ENCODE results near the gene GPR183.

The GPR183 gene

GRCh38 chr13:99307247-99307646, at the start of gene GPR183:
Gene GPR183 (minus strand): TSS chr13:99307399. CDS start chr13:99296145, 11,254 bp downstream.
- DNase-seq (ENCODE audit: low read depth): no peak

- DNase-seq (ENCODE audit: low read depth): no peak
Observed at GRCh38 chr13:99356262-99357091, 49.3 kb upstream of the GPR183 start.

- DNase-seq (ENCODE audit: low read depth): no peak
Observed at GRCh38 chr13:99356012-99356261, 48.7 kb upstream of the GPR183 start.

GRCh38 chr13:99355267-99356011, 48.2 kb upstream of the GPR183 start:
- no peak for DNase-seq (ENCODE audit: low read depth)

GRCh38 chr13:99354371-99354951, 47.3 kb upstream of the GPR183 start:
- DNase-seq (ENCODE audit: low read depth): no peak

GRCh38 chr13:99353836-99354235, 46.6 kb upstream of the GPR183 start:
- DNase-seq (ENCODE audit: low read depth): no peak

GRCh38 chr13:99353246-99353600, 46.0 kb upstream of the GPR183 start:
- no peak for DNase-seq (ENCODE audit: low read depth)

- DNase-seq (ENCODE audit: low read depth): no peak
Observed at GRCh38 chr13:99352351-99353245, 45.4 kb upstream of the GPR183 start.

- DNase-seq (ENCODE audit: low read depth): no peak
Observed at GRCh38 chr13:99351772-99352171, 44.6 kb upstream of the GPR183 start.

GRCh38 chr13:99350191-99350590, 43.0 kb upstream of the GPR183 start:
- no peak for DNase-seq (ENCODE audit: low read depth)

- DNase-seq (ENCODE audit: low read depth): no peak
Observed at GRCh38 chr13:99347911-99348451, 40.8 kb upstream of the GPR183 start.

GRCh38 chr13:99347335-99347878, 40.2 kb upstream of the GPR183 start:
- no peak for DNase-seq (ENCODE audit: low read depth)

- no peak for DNase-seq (ENCODE audit: low read depth)
Observed at GRCh38 chr13:99346335-99347042, 39.3 kb upstream of the GPR183 start.

GRCh38 chr13:99345345-99345744, 38.1 kb upstream of the GPR183 start:
- DNase-seq (ENCODE audit: low read depth): no peak

GRCh38 chr13:99344610-99345208, 37.5 kb upstream of the GPR183 start:
- DNase-seq (ENCODE audit: low read depth): no peak

- DNase-seq (ENCODE audit: low read depth): no peak
Observed at GRCh38 chr13:99342723-99343315, 35.6 kb upstream of the GPR183 start.

- DNase-seq (ENCODE audit: low read depth): no peak
Observed at GRCh38 chr13:99341969-99342722, 34.9 kb upstream of the GPR183 start.

- DNase-seq (ENCODE audit: low read depth): no peak
Observed at GRCh38 chr13:99340638-99341037, 33.4 kb upstream of the GPR183 start.

GRCh38 chr13:99339736-99340397, 32.7 kb upstream of the GPR183 start:
- no peak for DNase-seq (ENCODE audit: low read depth)

All from stimulated activated CD8-positive, alpha-beta memory T cell treated with anti-CD3 and anti-CD28 coated beads, Interleukin-15, amount 100 ng/mL, for 1 hour (primary cell).